Stimulated activated effector memory CD8-positive, alpha-beta T cell treated with anti-CD3 and anti-CD28 coated beads, Interleukin-12 subunit alpha, Interleukin-12 subunit beta, amount 100 ng/mL, for 72 hours (primary cell): ENCODE measurements around the gene OTOP1.
A peak's percentile ranks its signal among the peaks of the same experiment; 100 is the strongest.
"Not testable (repeated sequence)": the region's sequence is repeated elsewhere in the genome, so short reads cannot be mapped to it uniquely, and the experiment has no call there.

Experiments used
- ATAC-seq: fragments of 150-1000 bp; cut with Tn5 transposase; 2 replicates; pipeline ENCODE4 v1.10.0; 2021
- DNase-seq, 2 donors: peaks; one replicate each; pipeline ENCODE4 v3.0.0; 2021 to 2022; ENCODE audit warnings: low spot score in 2 of 2
- H3K27ac Mint-ChIP-seq: one replicate; pipeline ENCODE4 v1.8.0; 2022; ENCODE audit warnings: mild to moderate bottlenecking, mixed read lengths
- H3K36me3 Mint-ChIP-seq: one replicate; pipeline ENCODE4 v1.8.0; 2022; ENCODE audit warnings: mild to moderate bottlenecking, mixed read lengths
- H3K4me1 Mint-ChIP-seq: one replicate; pipeline ENCODE4 v1.8.0; 2022; ENCODE audit warnings: mixed read lengths
- H3K4me3 Mint-ChIP-seq: one replicate; pipeline ENCODE4 v1.8.0; 2022; ENCODE audit warnings: mild to moderate bottlenecking, mixed read lengths
- H3K9me3 Mint-ChIP-seq: one replicate; pipeline ENCODE4 v1.8.0; 2022; ENCODE audit warnings: mixed read lengths

OTOP1 gene

DNA sequence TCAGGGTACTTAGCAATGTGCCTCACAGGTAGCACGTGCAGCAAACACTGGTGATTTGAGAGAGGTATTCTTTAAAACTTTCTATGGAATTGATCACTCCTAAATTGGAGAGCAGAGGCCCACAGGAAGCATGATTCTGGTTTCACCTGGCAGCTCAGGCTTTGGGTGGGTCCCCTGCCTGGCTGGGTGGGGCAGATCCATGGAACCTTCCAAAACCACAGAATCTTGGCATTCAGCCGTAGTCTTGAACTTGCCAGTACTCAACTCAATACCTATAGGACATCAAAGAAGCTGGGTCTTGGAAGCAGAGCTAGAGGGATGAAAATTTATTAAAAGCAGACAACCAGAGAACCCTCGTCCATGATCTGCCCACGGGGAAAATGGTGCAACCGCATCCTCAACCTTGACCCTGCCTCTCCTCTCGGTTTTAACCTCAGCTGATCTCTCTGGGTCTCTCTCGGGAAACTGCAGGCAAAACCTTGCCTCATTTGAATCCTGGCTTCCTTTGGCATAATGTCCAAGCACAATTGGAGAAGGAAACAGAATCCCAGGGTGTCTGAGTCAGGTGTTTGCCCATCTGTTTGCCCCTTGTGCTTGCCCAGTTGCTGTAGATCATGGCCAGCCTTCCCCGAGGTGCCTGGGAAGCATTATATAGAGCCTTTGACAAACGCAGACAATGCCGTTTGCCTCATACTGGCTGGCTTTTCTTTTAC is 22.9 kb downstream of the OTOP1 start:
- Mint-ChIP-seq H3K4me1 (no peaks in the 10 kb centered on the region), H3K9me3 (no peaks in the 10 kb centered on the region), H3K4me3 (no peak overlapping the region), H3K27ac (no peak overlapping the region), H3K36me3 (no peaks in the 10 kb centered on the region)
- ATAC-seq, result no peak
- no peak for DNase-seq

DNA sequence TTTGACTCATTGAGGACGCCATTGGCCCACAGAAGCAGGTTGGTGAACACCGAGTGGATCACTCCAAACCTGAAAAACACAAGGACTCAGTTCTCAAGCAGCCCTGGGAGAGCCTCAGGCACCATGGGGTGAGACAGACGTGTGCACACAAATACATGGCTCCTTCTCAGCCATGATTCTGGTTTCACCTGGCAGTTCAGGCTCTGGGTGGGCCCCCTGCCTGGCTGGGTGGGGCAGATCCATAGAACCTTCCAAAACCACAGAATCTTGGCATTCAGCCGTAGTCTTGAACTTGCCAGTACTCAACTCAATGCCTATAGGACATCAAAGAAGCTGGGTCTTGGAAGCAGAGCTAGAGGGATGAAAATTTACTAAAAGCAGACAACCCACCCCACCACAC is 24.2 kb downstream of the OTOP1 start:
- no peaks in the 10 kb centered on the region for H3K4me1 Mint-ChIP-seq
- ATAC-seq (no peak), DNase-seq (no peak)
- no peaks in the 10 kb centered on the region for H3K9me3 Mint-ChIP-seq
- no peak overlapping the region for H3K4me3 Mint-ChIP-seq
- H3K27ac Mint-ChIP-seq, result no peak overlapping the region
- no peaks in the 10 kb centered on the region for H3K36me3 Mint-ChIP-seq

DNA sequence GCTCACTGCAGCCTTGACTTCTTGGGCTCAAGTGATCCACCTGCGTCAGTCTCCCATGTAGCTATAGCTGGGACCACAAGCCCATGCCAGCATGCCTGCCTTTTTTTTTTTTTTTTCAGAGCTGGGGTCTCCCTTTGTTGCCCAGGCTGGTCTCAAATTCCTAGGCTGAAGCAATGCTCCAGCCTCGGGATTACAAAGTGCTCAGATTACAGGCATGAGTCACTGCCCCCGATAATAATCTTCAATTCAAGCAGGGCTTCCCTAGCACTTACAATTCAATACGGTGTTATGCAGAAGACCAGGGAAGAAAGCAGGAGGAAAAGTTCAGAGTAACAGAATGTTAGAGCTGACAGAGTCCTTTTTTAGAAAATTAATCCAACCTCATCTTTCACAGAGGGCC is 26.1 kb downstream of the OTOP1 start:
- DNase-seq (no peak), ATAC-seq (no peak)
- no peak overlapping the region for H3K27ac Mint-ChIP-seq
- H3K4me1 Mint-ChIP-seq, result no peaks in the 10 kb centered on the region
- H3K4me3 Mint-ChIP-seq, result no peak overlapping the region
- no peaks in the 10 kb centered on the region for H3K9me3 Mint-ChIP-seq
- H3K36me3 Mint-ChIP-seq, result no peaks in the 10 kb centered on the region

DNA sequence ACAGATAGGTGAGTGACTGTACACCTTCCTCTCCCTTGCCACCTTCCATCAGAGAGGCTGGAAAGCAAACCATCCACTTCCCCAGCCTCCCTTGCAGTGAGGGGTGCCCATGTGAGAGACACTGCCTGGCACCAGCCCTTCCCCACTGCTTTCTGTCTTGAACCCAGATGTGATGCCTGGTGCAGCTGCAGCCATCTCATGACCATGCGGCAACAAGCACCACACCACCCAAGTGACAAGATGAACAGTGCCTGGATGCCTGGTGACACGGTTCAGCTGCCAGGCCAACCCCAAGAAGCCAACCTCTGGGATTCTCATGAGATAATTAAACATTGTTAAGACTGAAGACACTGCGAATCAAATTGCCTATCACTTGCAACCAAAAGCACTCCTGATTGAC is 31.4 kb downstream of the OTOP1 start:
- Mint-ChIP-seq H3K9me3 (no peaks in the 10 kb centered on the region), H3K36me3 (no peaks in the 10 kb centered on the region), H3K4me1 (peaks cover 12% of the 10 kb centered on the region)

DNA sequence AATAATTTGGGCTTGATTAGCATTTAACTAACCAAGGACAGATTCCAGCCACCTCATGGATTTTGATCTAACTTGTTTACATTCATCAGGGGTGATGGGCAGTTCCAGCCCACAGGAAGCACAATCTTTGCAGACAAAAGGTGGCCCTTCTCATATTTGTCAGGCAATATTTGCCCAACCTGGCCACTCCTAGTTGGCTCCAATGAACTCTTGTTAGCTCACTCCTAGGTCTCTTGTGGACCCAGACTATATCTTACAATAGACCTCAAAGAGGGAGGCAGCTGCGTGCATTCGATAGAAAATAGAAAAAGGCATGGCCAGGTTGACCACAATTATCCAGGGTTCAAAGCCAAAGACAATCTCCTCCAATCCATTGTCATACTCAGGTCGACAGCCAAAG is 38.2 kb downstream of the OTOP1 start:
- H3K27ac Mint-ChIP-seq, DNase-seq, ATAC-seq, H3K9me3 Mint-ChIP-seq, H3K36me3 Mint-ChIP-seq, H3K4me3 Mint-ChIP-seq: not testable (repeated sequence)
- H3K4me1 Mint-ChIP-seq, result peaks cover 12% of the 10 kb centered on the region

More for the DNA sequence above, 31.4 kb downstream of the OTOP1 start:
- no peak for ATAC-seq
- no peak overlapping the region for H3K27ac Mint-ChIP-seq
- no peak for DNase-seq
- H3K4me3 Mint-ChIP-seq, result no peak overlapping the region

DNA sequence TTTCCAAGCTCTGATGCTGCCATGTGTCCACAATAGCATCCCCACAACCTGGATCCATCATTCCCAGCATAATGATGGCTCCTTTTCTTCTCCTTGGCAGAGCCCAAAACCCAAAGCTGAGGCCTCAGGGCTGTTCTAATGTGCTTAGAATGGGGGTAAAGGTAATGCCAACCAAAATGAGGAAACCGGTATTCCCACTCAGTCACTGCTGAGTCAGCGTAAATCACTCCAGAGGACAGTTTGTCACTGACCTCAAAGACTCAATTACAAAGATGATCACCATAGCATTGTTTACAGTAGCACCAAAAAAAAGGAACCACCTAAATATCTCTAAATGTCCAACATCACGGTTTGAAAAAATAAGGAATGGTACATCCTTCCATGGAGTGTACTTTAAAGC is 41.2 kb downstream of the OTOP1 start:
- no peak for ATAC-seq

DNA sequence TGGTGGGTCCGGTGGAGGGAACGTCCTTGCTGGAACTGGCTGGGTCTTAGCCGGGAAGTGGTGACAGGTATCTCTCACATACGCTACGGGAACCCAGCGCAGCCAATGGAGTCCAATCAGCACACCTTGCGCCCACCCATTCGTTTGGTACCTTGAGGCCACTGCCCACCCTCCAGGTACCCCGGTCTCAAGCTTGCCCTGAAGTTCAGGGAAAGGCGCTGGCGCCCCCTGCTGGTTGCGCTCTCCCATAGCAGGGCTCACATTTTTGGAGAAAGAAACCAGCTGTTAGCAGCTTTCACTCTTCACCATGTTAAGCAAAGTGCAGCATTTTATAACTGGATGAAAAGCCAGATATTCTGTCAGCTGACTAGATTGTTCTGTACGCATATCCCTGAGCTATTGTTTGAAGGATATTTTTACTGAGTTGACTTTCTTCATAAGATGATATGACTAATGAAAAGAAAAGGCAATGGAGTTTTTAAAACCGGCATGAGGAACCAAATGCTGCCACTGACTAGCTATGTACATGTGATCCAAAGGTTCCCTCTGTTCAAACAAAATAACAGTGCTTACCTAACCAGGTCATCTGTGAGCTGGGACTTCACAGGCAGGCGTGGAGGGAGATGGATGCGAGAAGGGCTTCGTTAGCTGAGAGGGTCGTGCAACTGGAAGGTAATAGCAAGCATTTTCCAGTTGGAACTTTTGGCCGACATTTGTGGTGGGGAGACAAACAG is 43.7 kb downstream of the OTOP1 start:
- H3K9me3 Mint-ChIP-seq, result no peaks in the 10 kb centered on the region
- DNase-seq (peak in 1 of 2 donors; percentile 9), ATAC-seq (no peak)
- no peak overlapping the region for H3K4me3 Mint-ChIP-seq
- H3K4me1 Mint-ChIP-seq, result no peaks in the 10 kb centered on the region
- H3K27ac Mint-ChIP-seq, result no peak overlapping the region
- H3K36me3 Mint-ChIP-seq, result no peaks in the 10 kb centered on the region

More for the DNA sequence above, 41.2 kb downstream of the OTOP1 start:
- Mint-ChIP-seq H3K36me3 (no peaks in the 10 kb centered on the region), H3K9me3 (no peaks in the 10 kb centered on the region), H3K4me1 (no peaks in the 10 kb centered on the region), H3K27ac (no peak overlapping the region), H3K4me3 (no peak overlapping the region)
- DNase-seq, result no peak

DNA sequence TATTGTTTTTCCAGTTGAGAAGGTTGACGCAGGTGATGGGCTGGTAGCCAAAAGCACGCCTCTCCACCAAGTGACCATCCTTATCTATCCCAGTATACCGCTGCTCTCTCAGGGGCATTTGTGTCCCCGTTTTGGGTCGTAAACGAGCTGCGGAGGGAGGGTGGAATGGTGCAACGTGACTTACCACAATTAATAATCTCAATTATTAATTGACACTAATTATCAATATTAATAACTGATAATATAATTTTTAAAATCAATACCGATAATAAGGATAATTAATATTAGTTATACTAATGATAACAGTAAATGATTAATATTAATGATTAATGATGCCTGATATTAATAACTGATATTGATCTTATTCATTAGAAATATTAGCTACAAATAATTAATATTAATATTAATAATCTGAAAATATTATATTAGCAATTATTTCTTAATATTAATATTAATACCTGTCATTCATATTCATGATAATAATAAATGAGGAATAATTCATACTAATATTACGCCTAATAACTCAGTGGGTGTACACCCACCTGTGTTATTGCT is 56.1 kb downstream of the OTOP1 start:
- Mint-ChIP-seq H3K36me3 (no peaks in the 10 kb centered on the region), H3K4me1 (no peaks in the 10 kb centered on the region), H3K27ac (no peak overlapping the region), H3K4me3 (no peak overlapping the region), H3K9me3 (no peaks in the 10 kb centered on the region)
- no peak for ATAC-seq
- DNase-seq, result no peak

DNA sequence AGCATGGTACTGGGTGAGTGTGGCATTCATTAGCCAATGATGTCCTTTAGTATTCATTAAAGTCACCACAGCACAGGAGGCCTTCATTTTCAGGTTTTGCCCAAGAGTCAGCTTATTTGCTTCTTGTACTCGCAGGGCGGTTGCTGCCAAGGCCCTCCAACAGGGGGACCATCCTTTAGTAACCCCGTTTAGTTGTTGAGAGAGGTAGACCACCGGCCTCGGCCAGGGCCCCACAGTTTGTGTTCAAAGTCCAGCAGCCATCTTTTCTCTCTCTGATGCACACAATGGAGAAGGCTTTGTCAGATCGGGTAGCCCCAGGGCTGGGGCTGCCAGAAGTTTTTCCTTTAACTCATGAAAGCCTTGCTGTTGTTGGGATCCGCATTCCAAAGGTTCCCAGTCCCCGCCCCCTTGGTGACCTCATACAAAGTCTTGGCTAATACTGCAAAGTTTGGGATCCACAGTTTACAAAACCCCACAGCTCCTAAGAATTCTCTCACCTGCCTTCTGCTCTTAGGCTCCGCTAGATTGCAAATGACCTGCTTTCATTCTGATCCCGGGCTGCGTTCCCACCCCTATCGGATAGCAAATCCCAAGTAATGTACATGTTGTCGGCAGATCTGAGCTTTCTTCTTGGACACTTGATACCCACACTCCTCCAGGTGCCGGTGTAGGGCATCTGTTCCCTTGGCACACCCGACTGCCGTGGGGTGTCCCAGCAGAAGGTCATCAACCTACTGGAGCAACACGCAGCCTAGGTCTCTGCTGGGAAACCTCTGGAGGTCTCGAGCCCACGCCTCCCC is 58.5 kb downstream of the OTOP1 start:
- not testable (repeated sequence) for H3K9me3 Mint-ChIP-seq, H3K36me3 Mint-ChIP-seq, H3K27ac Mint-ChIP-seq, ATAC-seq, H3K4me3 Mint-ChIP-seq, H3K4me1 Mint-ChIP-seq
- peak in 1 of 2 donors; percentile 32 for DNase-seq

DNA sequence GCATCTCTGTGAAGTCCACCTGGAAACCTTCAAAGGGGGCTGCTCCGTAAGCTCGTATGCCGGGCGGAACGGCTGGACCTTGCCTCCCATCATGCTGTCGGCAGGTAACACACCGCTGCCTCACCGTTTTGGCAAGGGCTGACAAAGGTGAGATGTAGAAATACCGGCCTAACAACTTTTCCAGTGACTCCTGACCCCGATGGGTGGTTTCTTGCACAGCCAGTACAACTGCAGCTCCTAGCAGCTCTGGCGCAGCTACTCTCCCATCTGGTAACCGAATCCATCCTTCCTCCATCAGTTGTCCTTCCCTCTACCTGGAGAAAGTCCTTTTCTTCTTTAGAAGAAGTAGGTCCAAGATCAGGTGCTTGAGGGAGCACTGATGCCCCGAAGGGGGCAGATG is 59.7 kb downstream of the OTOP1 start:
- not testable (repeated sequence) for H3K9me3 Mint-ChIP-seq, ATAC-seq, H3K27ac Mint-ChIP-seq, H3K4me3 Mint-ChIP-seq, H3K36me3 Mint-ChIP-seq, H3K4me1 Mint-ChIP-seq
- peak in 1 of 2 donors; percentile 49 for DNase-seq

DNA sequence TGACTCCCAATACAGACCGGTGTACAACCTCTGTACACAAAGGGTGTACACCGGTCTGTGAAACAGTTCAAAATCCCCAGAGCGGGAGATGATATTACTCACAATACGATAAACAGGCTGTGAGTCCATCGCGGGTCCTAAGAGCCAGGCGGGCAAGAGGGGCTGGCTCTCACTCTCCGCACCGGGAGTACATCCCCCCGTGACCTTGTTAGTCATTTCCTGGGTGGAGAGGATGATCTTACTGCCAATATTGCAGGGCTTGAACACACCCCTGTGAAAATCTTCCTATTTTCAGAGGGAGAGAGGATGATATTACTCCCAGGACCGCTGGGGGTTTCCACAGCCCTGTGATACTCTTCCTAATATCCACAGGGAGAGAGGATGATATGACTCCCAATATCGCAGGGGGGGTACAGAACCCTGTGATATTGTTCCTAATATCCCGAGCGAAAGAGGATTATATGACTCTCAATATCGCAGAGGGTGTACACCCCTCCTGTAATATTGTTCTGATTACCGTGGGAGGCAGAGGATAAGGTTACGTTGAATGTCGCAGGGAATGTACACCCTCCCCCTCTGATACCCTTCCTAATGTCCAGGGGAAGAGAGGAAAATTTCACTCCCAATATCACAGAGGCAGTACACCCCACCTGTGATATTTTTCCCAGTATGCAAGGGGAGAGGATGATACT is 60.9 kb downstream of the OTOP1 start:
- ATAC-seq, H3K27ac Mint-ChIP-seq, H3K4me3 Mint-ChIP-seq, H3K36me3 Mint-ChIP-seq, H3K9me3 Mint-ChIP-seq, H3K4me1 Mint-ChIP-seq: not testable (repeated sequence)
- peak in 1 of 2 donors; percentile 47 for DNase-seq

DNA sequence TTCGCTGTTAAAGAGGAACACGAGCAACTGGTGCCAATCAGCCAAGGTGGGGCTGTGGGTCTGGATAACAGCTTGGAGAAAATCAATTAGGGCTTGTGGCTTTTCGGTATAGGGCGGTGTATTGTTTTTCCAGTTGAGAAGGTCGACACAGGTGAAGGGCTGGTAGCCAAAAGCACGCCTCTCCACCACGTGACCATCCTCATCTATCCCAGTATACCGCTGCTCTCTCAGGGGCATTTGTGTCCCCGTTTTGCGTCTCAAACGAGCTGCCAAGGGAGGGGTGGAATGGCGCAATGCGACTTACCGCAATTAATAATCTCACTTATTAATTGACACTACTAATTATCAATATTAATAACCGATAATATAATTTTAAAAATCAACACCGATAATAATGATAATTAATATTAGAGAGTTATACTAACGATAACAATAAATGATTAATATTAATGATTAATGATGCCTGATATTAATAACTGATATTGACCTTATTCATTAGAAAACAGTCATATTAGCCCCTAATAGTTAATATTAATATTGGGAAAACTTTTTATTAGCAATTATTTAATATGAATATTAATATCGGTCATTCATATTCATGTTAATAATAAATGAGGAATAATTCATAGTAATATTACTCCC is 62.1 kb downstream of the OTOP1 start:
- peak in 1 of 2 donors; percentile 12 for DNase-seq
- H3K4me3 Mint-ChIP-seq, H3K27ac Mint-ChIP-seq, H3K4me1 Mint-ChIP-seq, H3K9me3 Mint-ChIP-seq, ATAC-seq, H3K36me3 Mint-ChIP-seq: not testable (repeated sequence)

DNA sequence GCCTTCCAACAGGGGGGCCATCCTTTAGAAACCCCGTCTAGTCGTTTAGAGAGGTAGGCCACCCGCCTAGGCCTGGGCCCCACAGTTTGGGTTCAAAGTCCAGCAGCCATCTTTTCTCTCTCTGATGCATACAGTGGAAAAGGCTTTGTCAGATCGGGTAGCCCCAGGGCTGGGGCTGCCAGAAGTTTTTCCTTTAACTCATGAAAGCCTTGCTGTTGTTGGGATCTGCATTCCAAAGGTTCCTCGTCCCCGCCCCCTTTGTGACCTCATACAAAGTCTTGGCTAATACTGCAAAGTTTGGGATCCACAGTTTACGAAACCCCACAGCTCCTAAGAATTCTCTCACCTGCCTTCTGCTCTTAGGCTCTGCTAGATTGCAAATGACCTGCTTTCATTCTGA is 64.5 kb downstream of the OTOP1 start:
- not testable (repeated sequence) for H3K4me3 Mint-ChIP-seq, H3K9me3 Mint-ChIP-seq, H3K36me3 Mint-ChIP-seq, ATAC-seq, H3K4me1 Mint-ChIP-seq, H3K27ac Mint-ChIP-seq
- DNase-seq, result peak in 1 of 2 donors; percentile 33

DNA sequence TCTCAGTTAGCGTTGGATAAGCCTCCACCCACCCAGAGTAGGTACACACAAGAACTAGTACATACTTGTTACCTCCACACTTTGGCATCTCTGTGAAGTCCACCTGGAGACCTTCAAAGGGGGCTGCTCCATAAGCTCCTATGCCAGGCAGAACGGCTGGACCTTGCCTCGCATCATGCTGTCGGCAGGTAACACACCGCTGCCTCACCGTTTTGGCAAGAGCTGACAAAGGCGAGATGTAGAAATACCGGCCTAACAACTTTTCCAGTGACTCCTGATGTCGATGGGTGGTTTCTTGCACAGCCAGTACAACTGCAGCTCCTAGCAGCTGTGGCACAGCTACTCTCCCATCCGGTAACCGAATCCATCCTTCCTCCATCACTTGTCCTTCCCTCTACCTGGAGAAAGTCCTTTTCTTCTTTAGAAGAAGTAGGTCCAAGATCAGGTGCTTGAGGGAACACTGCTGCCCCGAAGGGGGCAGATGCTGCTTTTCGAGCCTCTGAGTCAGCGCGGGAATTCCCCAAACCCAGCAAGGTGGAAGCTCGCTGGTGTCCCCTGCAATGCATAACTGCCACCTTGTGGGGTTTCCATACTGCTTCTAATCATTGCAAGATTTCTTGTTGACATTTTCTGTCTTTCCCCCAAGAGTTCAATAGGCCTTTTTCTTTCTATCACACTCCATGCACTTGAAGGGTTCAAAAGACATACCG is 65.6 kb downstream of the OTOP1 start:
- not testable (repeated sequence) for ATAC-seq, H3K4me1 Mint-ChIP-seq, H3K9me3 Mint-ChIP-seq, H3K4me3 Mint-ChIP-seq, H3K27ac Mint-ChIP-seq, H3K36me3 Mint-ChIP-seq
- peak in 1 of 2 donors; percentile 49 for DNase-seq
